UCSD-AML1 (cell line): ENCODE data around the gene SFI1.
A peak's percentile ranks its signal among the peaks of the same experiment; 100 is the strongest.
"Not testable (repeated sequence)": the region's sequence is repeated elsewhere in the genome, so short reads cannot be mapped to it uniquely, and the experiment has no call there.

Source experiments
- DNase-seq: peaks from one replicate; lab custom pipeline; 2025; ENCODE audit not compliant: unreplicated experiment; lab: John Stamatoyannopoulos, UW

SFI1 gene

DNA sequence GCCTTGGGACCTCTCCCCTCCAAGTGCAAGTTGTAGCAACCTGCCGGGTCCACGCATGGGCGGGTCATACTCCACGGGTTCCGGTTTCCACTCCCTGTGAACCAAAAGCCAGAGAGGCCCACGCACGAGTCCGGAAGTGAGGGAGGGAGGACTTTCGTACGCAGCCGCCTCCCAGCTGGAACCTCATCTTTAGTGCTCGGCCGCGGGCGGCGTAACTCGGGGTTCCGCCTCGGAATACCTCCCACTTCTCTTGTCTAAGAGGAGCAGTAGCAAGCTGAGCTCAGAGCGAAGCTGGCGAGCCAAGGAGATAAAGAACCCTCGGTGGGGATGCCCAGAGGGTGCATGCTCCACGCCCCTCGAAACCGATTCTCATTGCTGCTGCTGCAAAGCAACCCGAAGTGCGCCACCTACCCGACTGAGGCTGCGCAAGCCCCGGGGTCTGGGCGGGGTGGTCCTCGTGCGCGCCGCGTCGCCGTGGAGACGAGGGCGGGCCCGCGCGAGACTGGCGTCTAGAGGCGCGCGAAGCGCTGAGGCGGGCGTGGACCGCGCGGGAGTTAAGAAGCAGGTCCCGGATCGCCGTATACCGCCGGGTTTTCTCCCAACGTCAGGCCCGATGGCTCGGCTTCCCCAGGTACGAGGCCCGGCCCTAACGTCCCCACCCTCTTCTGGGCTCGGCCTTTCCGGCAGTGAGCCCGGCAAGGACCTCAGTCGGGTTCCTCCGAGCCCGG, at the start of gene SFI1:
Gene SFI1, plus strand, starts transcription at position 530 of the 728 bp plus-strand sequence. CDS start 11,749 bp downstream, outside the sequence.
- DNase-seq = peak; percentile 96

DNA sequence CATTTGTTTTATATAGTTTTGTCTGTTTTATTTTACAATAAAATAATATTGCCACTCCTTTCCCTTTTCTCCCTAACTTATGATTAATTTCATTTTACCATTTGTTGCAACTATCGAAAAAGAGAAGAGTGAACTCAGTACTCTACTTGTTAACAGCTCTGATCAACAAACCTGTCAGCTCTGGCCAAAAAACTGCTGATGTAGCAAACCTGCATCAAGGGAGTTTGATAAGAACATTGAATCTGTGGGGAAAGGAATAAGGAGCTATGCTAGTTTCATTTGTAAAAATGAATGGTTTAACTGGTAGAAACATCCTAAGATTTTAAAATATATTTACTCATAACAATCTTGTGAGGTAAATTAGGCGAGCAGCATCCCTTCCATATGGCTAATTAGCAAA, 49.6 kb upstream of the SFI1 start:
- no peak for DNase-seq

DNA sequence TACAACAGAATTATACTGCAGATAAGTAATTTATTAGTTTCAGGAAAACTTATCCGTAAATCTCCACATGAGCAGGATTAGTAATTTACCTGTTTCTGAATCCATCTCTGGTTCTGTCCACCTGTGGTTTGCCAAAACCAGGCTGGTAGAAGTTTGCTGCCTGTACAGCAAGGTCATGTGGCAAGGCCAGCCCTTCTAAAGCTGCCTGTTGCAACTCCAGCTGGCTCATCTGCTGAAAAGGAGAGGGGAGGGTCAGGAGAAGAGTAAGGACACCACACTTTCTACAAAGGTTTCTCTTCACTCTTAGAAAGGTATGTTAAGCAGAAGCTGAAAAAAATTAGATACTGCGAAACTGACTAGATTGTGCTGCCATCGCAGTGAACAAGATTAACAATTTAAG, 49.0 kb upstream of the SFI1 start:
- DNase-seq = no peak

GRCh38 chr22:31448382-31448781, 48.0 kb upstream of the SFI1 start:
- DNase-seq = no peak

DNA sequence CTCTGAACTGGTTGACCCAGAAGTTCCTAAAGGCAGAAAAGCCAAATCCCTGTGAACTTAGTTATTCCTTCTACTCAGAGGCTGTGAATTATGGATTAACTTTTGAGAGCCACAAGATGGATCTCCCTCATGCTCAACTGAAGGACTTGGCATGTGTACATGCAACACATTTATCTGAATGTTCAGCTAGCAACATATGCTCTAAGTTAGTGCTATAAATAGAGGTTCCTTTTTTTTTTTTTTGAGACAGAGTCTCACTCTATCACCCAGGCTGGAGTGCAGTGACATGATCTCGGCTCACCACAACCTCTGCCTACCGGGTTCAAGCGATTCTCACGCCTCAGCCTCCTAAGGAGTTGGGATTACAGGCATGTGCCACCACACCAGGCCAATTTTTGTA, 46.8 kb upstream of the SFI1 start:
- DNase-seq = no peak

GRCh38 chr22:31451709-31452571, 44.4 kb upstream of the SFI1 start:
- DNase-seq = no peak

GRCh38 chr22:31461699-31462098, 34.6 kb upstream of the SFI1 start:
- DNase-seq = no peak

GRCh38 chr22:31465307-31465706, 31.0 kb upstream of the SFI1 start:
- DNase-seq = no peak

DNA sequence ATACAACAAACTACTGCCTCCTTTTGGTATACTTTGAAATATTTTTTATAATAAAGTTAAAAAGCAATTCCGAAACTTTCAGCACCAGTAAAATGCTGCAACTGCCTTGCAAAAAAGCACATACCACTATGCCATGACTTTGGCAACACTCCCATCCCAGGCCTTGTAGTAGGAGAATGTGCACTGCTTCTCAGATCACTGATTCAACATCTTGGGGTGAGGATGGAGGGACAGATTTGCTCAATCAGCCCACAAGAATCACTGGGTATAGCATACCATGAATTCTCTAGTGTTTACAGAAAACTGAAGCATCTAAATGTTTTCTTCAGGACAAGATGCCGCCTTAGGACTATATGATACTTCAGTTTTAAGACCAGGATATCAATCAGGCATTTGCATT, 21.6 kb upstream of the SFI1 start:
- DNase-seq = no peak

GRCh38 chr22:31475800-31476199, 20.5 kb upstream of the SFI1 start:
- no peak for DNase-seq

GRCh38 chr22:31477329-31477728, 19.0 kb upstream of the SFI1 start:
- DNase-seq = no peak

GRCh38 chr22:31481129-31481528, 15.2 kb upstream of the SFI1 start:
- no peak for DNase-seq

DNA sequence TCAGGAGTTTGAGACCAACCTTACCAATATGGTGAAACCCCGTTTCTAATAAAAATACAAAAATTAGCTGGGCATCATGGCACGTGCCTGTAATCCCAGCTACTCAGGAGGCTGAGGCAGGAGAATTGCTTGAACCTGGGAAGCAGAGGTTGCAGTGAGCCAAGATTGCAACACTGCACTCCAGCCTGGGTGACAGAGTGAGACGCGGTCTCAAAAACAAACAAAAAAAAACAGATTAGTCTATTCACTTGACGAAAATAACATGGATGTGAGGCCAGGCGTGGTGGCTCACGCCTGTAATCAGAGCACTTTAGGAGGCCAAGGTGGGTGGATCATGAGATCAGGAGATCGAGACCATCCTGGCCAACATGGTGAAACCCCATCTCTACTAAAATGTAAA, 13.9 kb upstream of the SFI1 start:
- DNase-seq = not testable (repeated sequence)

DNA sequence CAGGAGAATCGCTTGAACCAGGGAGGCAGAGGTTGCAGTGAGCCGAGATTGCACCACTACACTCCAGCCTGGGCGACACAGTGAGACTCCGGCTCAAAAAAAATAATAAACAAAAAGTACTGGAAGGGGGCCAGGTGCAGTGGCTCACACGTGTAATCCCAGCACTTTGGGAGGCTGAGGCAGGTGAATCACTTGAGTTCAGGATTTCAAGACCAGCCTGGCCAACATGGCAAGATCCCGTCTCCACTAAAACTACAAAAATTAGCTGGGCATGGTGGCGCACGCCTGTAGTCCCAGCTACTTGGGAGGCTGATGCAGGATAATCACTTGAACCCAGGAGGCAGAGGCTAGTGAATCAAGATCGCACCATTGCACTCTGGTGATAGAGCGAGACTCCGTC, 10.0 kb upstream of the SFI1 start:
- not testable (repeated sequence) for DNase-seq

GRCh38 chr22:31486951-31487350, 9.4 kb upstream of the SFI1 start:
- no peak for DNase-seq

DNA sequence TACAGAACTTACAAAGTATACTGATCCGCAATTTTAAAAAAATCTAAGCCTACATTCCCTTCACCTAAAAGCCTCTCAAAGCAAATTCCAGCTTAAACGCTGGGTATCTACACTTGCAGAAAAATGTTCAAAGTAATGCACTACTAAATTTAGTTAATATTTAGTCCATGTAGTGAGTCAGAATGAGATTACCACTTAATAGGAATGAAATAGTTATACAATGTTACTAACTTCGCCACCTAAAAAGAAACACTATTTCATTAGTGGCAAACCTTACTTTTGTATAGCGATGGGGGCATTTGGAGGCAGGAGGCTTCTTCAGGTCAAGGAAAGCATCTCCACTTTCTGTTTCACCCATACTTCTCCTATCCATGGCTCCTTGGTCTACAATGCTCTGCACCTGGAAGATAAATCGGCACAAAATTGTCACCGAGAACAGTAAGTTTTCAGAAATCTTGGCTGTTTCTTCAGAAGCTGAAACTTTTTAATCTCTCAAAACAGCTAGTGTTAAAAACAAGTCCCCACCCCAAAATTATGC, 7.9 kb upstream of the SFI1 start:
- no peak for DNase-seq

DNA sequence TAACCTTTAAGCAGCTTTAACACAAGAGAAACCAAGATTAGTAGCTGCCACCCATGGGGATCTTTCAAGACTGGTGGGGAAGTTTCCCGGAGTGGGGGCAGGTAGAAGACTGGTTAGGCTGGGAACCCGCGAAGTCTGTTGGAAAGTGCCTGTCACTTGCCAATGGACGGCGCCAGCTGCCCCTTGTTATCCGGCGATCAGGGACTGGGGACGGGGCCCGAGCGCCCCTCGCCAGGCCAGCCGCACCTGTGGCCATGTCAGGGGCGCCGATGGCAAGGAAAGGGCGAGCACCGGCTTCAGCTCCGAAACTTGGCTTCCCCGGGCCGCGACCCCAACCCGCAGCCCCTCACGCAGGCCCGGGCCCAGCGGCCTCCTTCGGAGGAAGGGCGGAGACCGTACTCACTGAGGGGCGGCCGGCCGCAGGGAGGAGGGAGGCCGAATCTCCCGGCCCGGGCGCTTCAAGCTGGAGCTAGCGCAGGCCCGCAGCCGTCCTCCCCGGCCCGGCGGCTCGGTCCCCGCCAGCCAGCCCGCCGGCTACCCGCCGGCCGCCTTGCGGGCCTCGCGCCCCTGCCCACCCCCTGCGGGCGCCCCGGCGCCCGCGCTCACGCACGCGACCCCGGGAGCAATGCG, 7.2 kb upstream of the SFI1 start:
- DNase-seq = peak; percentile 56

GRCh38 chr22:31489632-31490495, 6.5 kb upstream of the SFI1 start, which contains the start of gene EIF4ENIF1:
EIF4ENIF1 (minus strand) TSS chr22:31489842; CDS start chr22:31488718, 1,124 bp downstream.
- peak; percentile 88 for DNase-seq

- DNase-seq = peak; percentile 83
Measured at GRCh38 chr22:31490496-31490925, 5.8 kb upstream of the SFI1 start.

DNA sequence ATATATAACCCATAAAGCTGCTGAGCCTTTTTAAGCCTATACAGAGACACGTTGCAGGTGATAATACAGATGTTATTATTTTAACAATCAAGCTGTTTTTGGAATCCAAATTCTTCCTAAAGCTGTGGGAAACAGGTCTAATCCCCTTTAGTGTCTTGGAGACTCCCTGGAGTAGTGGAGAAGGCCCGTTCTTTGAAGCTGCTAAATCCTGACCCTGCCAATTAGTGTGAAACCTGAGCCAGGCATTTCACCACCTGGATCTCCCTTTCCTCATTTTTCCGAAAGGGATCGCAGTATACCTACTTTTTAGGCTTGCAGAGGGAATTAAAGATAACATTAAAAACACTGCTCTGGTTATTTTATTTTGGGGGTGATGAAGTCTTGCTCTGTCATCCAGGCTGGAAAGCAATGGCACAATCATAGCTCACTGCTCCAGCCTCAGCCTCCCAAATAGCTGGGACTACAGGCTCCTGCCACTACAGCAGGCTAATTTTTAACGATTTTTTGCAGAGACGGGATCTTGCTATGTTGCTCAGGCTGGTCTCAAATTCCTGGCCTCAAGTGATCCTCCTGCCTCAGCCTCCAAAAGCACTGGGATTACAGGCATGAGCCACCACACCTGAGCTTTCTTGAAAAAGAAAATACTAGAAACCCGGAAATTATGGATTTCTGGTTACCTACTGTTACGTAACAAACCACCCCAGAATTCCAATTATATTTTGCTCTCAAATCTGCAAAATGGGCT, 4.9 kb upstream of the SFI1 start:
- no peak for DNase-seq
